GM19452 (cell line): Measurements from ENCODE around the gene ZNF80.
A peak's percentile ranks its signal among the peaks of the same experiment; 100 is the strongest.

Experiments used
- ATAC-seq: cut with Tn5 transposase; IDR thresholded peaks from one replicate; pipeline ENCODE4 v1.9.1; 2021; ENCODE audit not compliant: unreplicated experiment

The ZNF80 gene

DNA sequence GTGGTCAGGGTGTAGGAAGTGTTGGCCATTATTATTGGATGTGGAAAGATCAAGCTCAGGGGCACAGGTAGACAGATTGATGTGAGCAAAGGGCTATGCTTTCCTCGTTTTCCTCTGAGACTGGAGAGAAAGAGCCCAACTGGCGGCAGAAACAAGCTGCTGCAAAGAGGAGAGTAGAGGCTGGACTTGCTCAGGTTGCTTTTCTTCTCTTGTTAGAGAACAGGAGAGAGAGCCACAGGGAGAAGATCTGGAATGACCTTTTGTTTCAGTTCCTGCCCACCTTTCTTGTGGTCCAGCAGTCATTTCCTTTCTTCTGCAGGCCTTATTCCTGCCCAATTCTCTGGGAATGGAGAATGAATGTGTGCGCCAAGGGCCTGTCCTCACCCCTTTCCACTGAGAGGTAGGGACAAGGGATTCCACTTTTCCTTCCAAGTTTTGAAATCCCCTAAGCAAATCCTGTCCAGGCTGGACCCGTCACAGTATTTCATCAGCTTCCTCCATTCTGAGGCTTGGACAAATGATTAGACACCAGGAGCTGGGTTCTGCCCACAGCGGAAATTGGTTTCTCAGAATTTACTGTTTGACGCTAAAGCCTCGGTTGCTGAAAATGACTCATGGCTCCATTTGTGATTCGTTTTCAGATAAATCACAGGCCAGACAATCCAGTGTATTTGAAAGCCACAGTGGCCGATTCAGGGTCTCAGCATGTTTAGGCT, 16.1 kb downstream of the ZNF80 start:
- ATAC-seq: no peak

DNA sequence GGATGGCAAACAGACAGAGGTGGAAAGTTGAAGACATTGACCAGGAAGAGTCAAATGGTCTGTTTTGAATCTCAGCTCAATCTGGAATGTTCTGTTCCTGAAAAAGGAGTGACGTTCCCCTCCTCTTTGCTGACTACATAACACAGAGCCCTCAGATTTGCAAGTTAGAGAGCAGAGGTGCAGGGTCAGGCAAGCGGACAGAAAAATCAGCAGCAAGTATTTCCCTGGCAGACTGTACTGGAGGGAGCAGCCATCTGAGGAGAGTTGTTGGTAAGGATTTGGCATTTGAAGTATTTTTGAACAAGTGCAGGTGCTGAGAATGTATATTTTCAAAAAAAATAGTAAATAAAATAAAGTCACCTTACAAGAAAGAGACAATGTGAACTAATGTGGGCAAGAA, 17.6 kb downstream of the ZNF80 start:
- no peak for ATAC-seq

DNA sequence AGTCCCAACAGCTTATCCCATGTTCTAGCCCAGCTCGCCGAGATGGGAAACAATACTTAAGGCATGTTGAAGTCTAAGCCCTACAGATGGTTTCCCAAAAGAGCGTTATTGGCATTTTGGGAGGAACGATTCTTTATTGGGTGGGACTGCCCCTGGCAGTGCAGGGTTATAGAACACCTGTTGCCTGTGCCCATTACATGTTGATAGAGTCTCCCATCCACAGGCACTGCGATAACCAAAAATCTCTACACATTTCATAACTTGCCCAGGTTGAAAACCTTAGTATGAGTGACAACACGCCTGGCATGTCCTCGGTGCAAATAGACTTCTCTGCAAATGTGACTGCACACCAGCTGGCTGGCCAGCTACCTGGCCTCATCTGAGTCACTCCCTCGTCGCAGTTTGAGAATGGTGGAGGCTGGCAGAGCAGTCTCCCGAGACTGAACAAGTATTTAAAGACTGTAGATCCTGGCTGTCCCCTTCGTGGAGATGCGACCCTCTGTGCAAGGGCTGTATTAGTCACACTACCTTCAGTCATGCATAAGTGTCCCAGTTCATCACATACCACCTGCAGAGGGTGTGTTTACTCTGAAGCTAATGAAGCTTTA, 18.7 kb downstream of the ZNF80 start:
- ATAC-seq: no peak

DNA sequence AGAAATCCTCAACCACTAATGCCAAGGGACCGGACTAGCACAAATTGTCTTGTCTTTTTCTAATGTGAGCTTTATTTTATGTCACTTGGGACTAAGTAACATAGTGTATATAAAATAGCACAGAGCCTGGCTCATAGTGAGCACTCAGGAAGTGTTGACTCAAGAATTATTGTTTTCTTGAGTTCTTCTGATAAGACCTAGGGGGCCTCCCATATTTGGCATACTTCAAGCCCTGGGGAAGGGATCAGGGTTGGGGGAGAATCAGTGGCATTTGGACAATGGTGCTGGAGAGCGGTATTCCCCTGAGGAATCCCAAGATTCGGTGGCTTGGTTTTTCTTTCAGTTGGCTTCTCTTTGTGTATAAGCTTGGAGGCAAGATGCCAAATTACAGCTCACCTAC, 19.4 kb downstream of the ZNF80 start:
- ATAC-seq: no peak

DNA sequence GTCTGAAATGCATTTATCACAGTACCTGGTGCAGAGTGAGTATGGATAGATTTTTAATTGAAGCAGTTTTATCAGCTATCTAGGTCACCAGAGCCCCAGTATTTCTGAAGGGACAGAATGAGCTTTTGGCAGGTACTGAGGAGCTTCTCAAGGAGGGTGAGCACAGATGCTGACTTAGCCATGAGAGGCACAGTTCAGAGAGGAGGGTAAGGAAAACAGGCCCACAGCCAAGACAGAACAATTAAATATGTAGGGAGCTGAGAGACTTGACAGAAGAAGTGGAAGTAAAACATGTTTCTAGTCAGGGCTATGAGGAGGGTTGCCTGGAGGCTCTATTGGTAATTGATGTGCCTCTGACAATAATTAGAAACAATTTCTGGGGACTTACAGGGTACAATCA, 20.1 kb downstream of the ZNF80 start:
- ATAC-seq: no peak

DNA sequence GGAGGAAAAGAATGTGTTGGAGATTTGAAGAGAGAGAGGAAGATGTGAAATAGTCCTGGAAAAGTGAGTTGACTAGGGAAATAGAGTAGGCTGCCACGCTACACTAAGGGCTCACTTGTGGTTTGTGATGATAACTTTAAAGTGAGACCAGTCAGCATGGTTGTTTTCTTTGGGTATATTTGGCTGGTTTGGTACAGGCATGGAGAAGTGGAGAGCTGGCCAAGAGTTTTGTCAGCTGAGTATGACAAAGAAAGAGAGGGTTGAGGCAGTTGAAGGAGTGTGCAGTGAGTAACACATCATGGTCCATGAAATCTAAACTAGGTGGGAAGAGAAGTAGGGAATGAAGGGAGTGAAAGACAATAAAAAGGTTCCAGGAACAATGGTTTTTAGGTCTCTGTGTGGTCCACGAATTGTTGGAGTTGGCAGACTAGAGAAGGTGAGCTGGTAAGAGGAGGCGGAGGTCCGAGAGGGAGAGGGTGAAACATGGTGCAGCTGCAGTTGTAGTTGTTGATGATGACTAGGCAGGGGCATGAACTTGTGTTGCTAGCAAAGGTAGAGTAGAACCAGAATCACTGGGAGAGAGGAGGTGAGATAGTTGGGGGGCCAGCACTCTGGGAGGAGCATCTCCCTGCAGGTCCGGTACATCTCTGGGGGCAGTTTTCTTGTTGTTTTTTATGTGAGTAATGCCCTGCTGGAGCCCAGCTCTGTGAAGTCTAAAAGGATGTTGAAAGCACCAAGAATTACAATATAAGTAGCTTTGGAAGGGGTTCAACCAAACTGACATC, 21.0 kb downstream of the ZNF80 start:
- no peak for ATAC-seq

DNA sequence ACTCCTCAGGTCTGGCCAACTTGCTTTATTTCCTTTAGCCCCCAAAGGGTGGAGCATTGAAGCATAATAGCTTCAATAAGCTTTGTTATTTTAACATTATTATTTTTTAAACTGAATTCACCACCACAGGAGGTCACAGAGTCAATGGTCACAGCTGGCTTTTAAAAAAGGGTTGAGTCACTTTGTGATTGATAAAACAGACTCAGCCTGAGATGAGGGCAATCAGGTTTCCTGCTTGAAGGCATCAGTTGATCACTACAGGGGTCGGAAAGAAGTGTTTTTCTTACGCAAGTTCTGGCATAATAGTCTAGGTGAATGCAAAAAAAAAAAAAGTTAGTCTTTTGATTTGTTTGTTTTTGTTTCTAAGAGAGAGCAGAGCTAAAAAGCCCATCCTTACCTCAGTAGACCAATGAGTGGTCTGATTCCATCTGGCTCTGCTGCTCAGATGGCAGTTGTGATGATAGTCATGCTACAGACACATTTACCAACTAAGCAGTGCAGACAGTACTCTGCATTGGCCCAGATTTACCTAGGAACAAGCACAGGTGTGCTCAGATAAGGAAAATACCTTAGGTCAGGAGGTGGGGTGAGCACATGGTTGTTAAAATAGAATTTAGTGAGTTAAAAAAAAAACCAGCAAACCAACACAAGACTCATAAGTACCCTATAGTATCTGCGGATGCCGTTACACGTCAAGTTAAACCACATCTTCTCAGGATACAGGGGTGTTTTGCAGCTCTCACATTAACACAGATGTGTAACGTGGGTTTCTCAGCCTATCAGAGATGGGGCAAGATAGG, 22.6 kb downstream of the ZNF80 start:
- ATAC-seq: peak; percentile 20

DNA sequence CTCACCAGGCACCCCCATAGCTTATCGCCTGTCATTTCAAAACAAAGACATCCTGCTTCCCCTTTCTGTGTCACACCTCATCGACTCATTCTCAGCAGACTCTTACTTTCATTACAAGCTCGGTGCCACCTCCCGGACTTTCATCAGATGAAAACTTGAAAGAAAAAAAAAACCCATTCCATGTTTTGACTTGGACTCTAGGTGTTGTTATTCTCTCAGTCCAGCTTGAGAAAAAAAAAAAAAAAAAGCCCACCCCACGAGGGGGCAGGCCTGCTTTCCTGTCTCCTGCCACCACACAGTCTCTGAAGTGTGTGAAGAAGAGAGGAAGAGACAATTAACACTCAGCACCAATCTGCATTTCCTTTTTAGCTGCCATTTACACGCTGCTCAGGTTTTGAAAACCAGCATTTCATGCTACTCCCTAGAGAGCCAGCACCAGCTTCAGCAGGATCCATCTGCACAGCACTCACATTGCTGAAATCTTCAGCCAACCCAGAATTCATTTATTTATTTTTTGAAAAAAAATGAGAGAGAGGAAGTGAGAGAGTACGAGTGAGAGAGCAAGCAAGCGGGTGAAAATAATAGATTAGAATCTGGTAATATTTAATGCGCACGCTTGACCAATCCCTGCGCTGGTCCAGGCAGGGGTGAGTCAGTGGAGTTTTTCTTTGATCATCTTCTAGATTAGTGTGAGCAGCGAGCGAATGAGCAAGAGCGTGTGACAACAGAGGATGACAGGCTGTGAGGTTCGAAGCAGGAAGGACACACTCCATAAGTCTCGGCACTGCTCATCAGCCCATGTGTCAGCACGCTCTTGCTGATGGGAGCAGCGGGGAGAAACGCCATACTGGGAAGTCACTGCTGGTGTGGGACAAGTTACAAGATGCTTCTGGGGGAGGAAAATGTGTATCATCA, 23.5 kb downstream of the ZNF80 start:
- ATAC-seq: peak; percentile 82

DNA sequence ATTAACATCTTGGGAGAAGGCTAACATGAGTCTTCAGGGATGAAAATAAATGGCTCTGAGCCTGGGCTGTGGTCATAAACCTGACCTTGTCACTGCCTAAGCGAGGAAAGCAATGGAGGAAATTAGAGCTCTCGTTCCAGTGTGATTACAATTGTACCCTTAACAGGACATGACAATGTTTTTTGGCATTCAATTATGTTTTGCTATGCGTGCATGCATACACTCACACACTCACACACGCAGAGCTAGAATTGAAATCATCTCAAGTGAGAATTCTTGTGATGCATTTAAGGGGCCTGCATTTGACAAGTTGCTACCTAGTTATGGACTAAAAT, 24.1 kb downstream of the ZNF80 start:
- ATAC-seq: peak; percentile 13

DNA sequence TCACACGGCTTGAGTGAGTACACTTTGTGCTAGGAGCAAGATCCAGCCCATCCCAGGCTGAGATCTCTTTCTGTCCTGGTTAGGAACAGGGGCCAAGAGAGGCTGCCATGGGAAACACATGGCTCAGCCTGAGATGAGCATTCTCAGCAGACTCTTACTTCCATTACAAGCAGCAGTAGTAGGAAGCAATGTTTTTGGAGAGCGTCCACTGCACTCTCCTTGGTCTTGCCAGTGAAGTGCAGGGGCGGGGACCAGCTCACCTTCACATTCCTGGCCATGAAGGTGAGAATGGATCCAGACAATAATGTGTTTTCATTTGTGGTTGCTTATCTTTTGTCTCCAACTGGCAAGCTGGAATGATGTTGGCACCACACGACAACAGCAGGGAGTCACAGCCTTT, 24.7 kb downstream of the ZNF80 start:
- no peak for ATAC-seq

DNA sequence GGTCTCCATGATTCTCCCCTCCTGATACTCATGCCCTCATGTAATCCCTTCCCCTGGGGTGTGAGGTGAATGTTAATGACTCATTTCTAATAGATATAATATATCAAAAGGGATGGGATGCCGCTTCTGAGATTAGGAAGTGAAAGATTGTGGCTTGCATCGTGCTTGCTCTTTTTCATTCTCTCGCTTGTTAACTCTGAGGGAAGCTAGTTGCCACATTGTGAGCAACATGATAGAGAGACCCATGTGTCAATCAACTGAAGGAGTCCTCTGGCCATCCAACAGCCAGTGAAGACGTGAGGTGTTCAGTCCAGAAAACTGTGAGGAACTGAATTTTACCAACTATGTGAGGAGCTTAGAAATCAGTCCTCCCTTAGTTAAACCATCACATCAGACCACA, 29.6 kb downstream of the ZNF80 start:
- ATAC-seq: peak; percentile 96

DNA sequence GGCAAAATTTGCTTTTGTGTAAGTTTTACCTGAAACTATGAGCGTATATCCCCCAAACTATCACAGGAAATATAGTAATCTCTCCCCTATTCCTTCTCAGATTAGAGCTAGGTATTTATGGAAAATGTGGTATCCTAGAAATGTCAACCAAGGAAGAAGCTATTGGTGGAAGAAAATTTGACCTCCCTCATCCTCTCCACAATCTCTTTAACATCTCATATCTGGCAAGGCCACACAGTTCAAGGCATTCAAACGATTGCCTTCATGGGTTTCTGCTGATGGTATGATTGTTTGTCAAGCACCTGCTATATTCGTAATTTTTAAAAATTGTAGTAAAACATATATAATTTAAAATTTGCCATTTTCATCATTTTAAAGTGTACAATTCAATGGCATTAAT, 31.0 kb downstream of the ZNF80 start:
- no peak for ATAC-seq

DNA sequence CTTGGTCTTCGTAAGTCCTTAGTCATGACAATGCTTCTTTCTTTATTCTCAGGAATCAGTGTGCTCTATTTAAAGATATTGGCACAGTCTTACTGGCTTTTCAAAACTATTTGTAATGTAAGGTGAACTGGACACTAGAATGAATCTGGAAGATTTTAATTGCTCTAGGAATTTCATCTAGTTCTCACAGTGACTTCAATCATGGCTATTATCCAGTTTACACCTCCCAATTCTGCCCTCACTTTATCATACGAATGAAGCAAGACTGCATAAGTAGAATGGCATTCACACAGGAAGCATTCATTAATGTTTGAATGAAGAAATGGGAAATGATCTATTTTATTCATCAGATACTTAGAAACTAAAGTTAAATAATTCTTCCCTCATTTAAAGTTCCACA, 31.8 kb downstream of the ZNF80 start:
- ATAC-seq: no peak

DNA sequence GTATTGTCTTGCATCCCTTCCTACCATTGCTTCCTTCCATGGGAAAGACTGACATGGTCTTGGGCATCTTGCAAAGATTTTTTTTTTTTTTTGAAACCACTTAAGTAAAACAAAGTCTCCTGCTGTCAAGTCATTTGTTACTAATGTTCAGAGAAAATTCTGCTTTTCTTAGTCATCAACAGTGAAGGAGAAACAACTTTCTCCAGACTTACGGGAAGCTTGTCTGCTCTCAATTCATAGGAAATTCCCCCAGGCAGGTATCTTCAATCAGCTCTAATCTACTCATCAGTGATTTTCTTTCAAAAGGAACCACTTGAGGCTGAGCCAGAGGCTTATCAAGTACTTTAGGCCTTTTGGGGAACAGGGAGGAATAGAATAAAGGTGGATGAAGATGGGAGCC, 42.6 kb downstream of the ZNF80 start:
- ATAC-seq: no peak

DNA sequence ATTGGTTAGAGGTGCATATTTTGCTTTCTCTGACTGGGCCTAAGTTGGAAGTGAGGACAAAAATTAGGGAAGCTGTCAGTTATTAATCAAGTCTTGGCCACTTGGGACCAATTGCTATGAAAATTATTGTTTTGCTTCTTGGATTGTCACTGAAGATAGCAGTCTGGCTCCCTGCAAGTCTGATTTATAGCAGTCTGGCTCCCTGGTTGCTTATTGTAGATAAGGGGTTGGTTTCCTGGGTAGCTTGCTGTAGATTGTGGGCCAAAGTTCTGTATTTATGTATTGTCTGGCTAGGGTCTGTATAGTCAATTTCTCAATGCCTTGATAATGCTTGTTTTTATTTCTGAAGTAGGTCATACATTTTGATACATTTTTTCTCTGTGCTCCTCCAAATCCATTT, 45.2 kb downstream of the ZNF80 start:
- ATAC-seq: no peak

DNA sequence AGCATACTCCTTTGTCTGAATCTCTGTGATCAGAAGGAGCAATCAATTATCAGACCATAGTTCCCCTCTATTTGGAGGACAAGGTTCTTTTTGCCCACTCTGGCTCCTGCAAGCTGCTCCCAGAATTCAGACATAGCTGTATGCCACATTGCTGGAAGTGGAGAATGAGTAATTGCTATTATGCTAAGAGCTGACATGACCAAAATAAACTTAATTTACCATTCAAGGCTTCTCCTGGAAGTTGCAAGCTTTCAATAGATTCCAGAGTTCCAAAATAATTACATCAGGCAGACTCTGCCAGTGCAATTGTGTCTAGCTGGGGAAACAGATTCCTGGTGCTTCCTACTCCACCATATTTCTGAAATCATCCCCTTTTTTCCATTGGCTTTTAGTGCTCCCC, 50.9 kb downstream of the ZNF80 start:
- no peak for ATAC-seq
